ENCODE measurements around the gene LTB4R.

Gene LTB4R

GRCh38 chr14:24270537-24271133 is 40.7 kb upstream of the LTB4R start:
- no peaks in the 10 kb centered on the region for H3K27me3 ChIP-seq (replicated peaks; ENCODE audit: control insufficient read depth, insufficient read depth, low read length)
- no peak for DNase-seq (ENCODE audit: extremely low read depth, insufficient read length)

GRCh38 chr14:24271134-24271833 is 40.0 kb upstream of the LTB4R start, which contains the start of gene RABGGTA:
RABGGTA (minus strand) TSS chr14:24271597; CDS start chr14:24271115, 482 bp downstream.
- no peaks in the 10 kb centered on the region for H3K27me3 ChIP-seq (replicated peaks; ENCODE audit: control insufficient read depth, insufficient read depth, low read length)
- TF ChIP-seq CTCF (IDR thresholded peaks at IDR 0.05; ENCODE audit: insufficient read depth, low read length, poor library complexity, severe bottlenecking) = peak; percentile 76
- H3K36me3 ChIP-seq (ENCODE audit: control insufficient read depth, insufficient read depth, low read length) = peaks cover 19% of the 10 kb centered on the region
- peak; percentile 98 for DNase-seq (ENCODE audit: extremely low read depth, insufficient read length)
- peak within 1 kb of the TSS; percentile 89 for H3K4me3 ChIP-seq (replicated peaks; ENCODE audit: low read depth, low read length)

More at GRCh38 chr14:24270537-24271133, 40.7 kb upstream of the LTB4R start:
- H3K36me3 ChIP-seq (ENCODE audit: control insufficient read depth, insufficient read depth, low read length) = peaks cover 22% of the 10 kb centered on the region
- TF ChIP-seq CTCF (IDR thresholded peaks at IDR 0.05; ENCODE audit: insufficient read depth, low read length, poor library complexity, severe bottlenecking) = no peak
- peak overlapping the region; percentile 89 for H3K4me3 ChIP-seq (replicated peaks; ENCODE audit: low read depth, low read length)

- Histone ChIP-seq H3K4me3 (replicated peaks; ENCODE audit: low read depth, low read length) (peak overlapping the region; percentile 89), H3K36me3 (ENCODE audit: control insufficient read depth, insufficient read depth, low read length) (peaks cover 13% of the 10 kb centered on the region), H3K27me3 (replicated peaks; ENCODE audit: control insufficient read depth, insufficient read depth, low read length) (no peaks in the 10 kb centered on the region)
- no peak for TF ChIP-seq CTCF (IDR thresholded peaks at IDR 0.05; ENCODE audit: insufficient read depth, low read length, poor library complexity, severe bottlenecking)
- no peak for DNase-seq (ENCODE audit: extremely low read depth, insufficient read length)
These were observed 39.5 kb upstream of the LTB4R start for GRCh38 chr14:24271834-24272263.

- DNase-seq (ENCODE audit: extremely low read depth, insufficient read length) = no peak
These were observed 38.8 kb upstream of the LTB4R start for GRCh38 chr14:24272467-24272866.

GRCh38 chr14:24273422-24273998 is 37.8 kb upstream of the LTB4R start:
- TF ChIP-seq CTCF (IDR thresholded peaks at IDR 0.05; ENCODE audit: insufficient read depth, low read length, poor library complexity, severe bottlenecking) = peak; percentile 18
- DNase-seq (ENCODE audit: extremely low read depth, insufficient read length) = no peak
- peaks cover 9% of the 10 kb centered on the region for H3K36me3 ChIP-seq (ENCODE audit: control insufficient read depth, insufficient read depth, low read length)
- H3K27me3 ChIP-seq (replicated peaks; ENCODE audit: control insufficient read depth, insufficient read depth, low read length) = no peaks in the 10 kb centered on the region
- no peak overlapping the region for H3K4me3 ChIP-seq (replicated peaks; ENCODE audit: low read depth, low read length)

More at GRCh38 chr14:24272467-24272866, 38.8 kb upstream of the LTB4R start:
- Histone ChIP-seq H3K4me3 (replicated peaks; ENCODE audit: low read depth, low read length) (no peak overlapping the region), H3K36me3 (ENCODE audit: control insufficient read depth, insufficient read depth, low read length) (peaks cover 12% of the 10 kb centered on the region), H3K27me3 (replicated peaks; ENCODE audit: control insufficient read depth, insufficient read depth, low read length) (no peaks in the 10 kb centered on the region)
- no peak for TF ChIP-seq CTCF (IDR thresholded peaks at IDR 0.05; ENCODE audit: insufficient read depth, low read length, poor library complexity, severe bottlenecking)

All from GM06990 (cell line).